GM12878 (cell line): ENCODE measurements around the gene GLG1.
"Not testable (repeated sequence)": the region's sequence is repeated elsewhere in the genome, so short reads cannot be mapped to it uniquely, and the experiment has no call there.

Experiments used
- CHD4 ChIP-seq: fragments of 200-600 bp; sonication (generic); IDR thresholded peaks from 2 replicates; pipeline ENCODE4 v1.6.1; 2016; ENCODE audit warnings: mild to moderate bottlenecking
- DPF2 ChIP-seq: fragments of 450-650 bp; IDR thresholded peaks from 2 replicates; pipeline ENCODE4 v1.6.1; 2017; ENCODE audit warnings: mild to moderate bottlenecking
- NFIC ChIP-seq: IDR thresholded peaks from 2 replicates; pipeline ENCODE4 v1.6.1; 2012; ENCODE audit warnings: low read depth, mild to moderate bottlenecking, inconsistent platforms, low read length, moderate library complexity
- NFYB ChIP-seq: IDR thresholded peaks from 2 replicates; pipeline ENCODE4 v1.6.1; 2011; ENCODE audit warnings: low read depth, mild to moderate bottlenecking, low read length, improper control_type of control experiment, moderate library complexity; ENCODE audit not compliant: insufficient read depth
- TF ChIP-seq, protein P1 (sequence below), 3 experiments: IDR thresholded peaks in 2 of 3; conservative IDR thresholded peaks in 1 of 3; 2 replicates each; pipeline ENCODE4 v1.5.1; 2011; ENCODE audit warnings: low read depth in 3 of 3, low read length in 3 of 3, mild to moderate bottlenecking in 3 of 3, control low read depth in 2 of 3, moderate library complexity in 2 of 3, inconsistent platforms in 1 of 3, mixed read lengths in 1 of 3; ENCODE audit not compliant: control insufficient read depth in 2 of 3, insufficient read depth in 1 of 3; ENCODE audit errors: extremely low read depth in 1 of 3
- TF ChIP-seq, protein P2 (sequence below): fragments of 450-650 bp; IDR thresholded peaks from 2 replicates; pipeline ENCODE4 v1.6.1; 2016; ENCODE audit warnings: mild to moderate bottlenecking

DNA sequence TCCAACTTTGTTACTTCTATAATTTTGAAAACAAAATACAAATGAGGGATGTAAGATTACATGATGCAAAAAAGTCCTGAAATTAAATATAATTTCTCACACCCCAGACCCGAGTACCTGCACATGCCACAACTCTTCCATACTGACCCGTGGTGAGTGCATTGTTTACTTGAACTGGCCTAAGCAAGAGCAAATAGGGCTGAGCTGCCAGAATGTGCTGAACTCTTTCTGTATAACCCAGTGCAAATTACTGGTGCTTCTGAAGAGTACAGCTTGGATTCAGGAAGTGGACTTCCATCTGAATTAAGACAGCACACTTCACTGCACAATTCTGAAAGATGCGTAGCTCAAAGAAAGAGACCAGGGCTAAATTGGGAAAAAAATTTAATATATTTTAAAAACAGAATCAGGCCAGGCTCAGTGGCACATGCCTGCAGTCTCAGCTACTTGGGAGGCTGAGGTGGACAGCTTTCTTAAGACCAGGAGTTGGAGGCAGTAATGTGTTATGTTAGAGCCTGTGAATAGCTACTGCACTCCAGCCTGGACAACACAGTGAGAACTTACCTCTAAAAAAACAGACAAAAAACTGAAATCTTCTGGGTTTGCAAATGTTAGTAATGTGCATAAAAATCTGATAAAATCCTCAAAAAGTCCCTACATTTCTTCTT is 63.9 kb downstream of the GLG1 start:
- TF ChIP-seq, protein P1, sequence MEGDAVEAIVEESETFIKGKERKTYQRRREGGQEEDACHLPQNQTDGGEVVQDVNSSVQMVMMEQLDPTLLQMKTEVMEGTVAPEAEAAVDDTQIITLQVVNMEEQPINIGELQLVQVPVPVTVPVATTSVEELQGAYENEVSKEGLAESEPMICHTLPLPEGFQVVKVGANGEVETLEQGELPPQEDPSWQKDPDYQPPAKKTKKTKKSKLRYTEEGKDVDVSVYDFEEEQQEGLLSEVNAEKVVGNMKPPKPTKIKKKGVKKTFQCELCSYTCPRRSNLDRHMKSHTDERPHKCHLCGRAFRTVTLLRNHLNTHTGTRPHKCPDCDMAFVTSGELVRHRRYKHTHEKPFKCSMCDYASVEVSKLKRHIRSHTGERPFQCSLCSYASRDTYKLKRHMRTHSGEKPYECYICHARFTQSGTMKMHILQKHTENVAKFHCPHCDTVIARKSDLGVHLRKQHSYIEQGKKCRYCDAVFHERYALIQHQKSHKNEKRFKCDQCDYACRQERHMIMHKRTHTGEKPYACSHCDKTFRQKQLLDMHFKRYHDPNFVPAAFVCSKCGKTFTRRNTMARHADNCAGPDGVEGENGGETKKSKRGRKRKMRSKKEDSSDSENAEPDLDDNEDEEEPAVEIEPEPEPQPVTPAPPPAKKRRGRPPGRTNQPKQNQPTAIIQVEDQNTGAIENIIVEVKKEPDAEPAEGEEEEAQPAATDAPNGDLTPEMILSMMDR (IDR thresholded peaks at IDR 0.05 in 2 of 3, conservative IDR thresholded peaks at IDR 0.05 in 1 of 3; ENCODE audit: control insufficient read depth in 2 of 3, extremely low read depth in 1 of 3, insufficient read depth in 1 of 3, low read depth in 3 of 3, low read length in 3 of 3): not testable (repeated sequence)
- TF ChIP-seq NFYB, NFIC, CHD4, DPF2: not testable (repeated sequence)
- TF ChIP-seq, protein P2, sequence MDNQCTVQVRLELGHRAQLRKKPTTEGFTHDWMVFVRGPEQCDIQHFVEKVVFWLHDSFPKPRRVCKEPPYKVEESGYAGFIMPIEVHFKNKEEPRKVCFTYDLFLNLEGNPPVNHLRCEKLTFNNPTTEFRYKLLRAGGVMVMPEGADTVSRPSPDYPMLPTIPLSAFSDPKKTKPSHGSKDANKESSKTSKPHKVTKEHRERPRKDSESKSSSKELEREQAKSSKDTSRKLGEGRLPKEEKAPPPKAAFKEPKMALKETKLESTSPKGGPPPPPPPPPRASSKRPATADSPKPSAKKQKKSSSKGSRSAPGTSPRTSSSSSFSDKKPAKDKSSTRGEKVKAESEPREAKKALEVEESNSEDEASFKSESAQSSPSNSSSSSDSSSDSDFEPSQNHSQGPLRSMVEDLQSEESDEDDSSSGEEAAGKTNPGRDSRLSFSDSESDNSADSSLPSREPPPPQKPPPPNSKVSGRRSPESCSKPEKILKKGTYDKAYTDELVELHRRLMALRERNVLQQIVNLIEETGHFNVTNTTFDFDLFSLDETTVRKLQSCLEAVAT: not testable (repeated sequence)
